DMS114 treated with DMSO at 0.1 percent for 48 hours (cell line): Measurements from ENCODE around the gene KCTD21.
"Not testable (repeated sequence)": the region's sequence is repeated elsewhere in the genome, so short reads cannot be mapped to it uniquely, and the experiment has no call there.

ENCODE experiments used
- DNase-seq: peaks from one replicate; lab custom pipeline; 2025; ENCODE audit not compliant: unreplicated experiment; lab: John Stamatoyannopoulos, UW

Gene KCTD21, protein sequence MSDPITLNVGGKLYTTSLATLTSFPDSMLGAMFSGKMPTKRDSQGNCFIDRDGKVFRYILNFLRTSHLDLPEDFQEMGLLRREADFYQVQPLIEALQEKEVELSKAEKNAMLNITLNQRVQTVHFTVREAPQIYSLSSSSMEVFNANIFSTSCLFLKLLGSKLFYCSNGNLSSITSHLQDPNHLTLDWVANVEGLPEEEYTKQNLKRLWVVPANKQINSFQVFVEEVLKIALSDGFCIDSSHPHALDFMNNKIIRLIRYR

DNA sequence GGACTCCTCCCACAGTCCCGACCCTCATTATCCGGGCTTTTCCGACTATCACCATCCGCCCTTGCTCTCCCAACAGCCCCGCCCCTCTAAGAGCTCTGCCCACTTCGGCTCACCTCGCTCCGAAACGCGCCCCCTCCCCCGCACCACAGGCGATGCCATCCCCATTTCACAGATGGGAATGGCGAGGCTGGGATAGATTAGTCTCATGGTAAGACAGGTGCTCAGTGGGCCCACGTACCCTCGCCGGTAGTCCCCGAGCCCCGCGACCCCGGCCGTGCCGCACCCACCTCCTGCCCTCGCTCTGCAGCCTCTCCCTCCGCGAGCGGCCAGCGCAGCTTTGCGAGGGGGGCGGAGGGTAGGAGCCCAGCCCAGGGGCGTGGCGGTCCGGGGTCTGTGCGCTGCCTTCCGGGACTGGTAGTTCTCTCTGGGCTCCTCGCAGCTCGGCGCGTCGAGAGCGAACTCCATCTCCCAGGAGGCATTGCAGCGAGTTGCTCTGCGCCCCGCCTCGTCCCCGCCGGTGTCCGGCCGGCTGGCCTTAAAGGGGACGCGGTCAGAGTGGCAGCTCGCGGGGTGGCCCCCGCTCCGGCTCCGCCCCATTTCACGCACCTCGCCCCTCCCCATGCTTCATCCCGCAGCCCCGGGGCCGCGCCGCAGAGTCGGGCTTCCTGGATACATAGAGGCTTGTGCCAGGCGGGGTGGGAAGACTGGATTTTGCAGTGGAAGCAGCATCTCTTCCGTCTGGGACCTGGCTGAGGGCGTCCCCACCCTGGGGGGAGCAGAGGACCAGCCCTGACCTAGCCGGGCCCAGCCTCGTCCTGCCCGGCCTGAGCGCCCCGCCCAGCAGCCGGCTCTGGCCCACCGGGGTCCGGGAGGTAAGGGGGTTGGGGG, at the start of gene KCTD21, which contains the start of gene USP35:
Gene KCTD21, minus strand, starts transcription at position 341 of the 888 bp plus-strand sequence. CDS start 14,072 bp downstream, outside the sequence.
Gene USP35, plus strand, starts transcription at position 634 of the 888 bp plus-strand sequence. CDS start 7,327 bp downstream, outside the sequence.
- peak; percentile 85 for DNase-seq

DNA sequence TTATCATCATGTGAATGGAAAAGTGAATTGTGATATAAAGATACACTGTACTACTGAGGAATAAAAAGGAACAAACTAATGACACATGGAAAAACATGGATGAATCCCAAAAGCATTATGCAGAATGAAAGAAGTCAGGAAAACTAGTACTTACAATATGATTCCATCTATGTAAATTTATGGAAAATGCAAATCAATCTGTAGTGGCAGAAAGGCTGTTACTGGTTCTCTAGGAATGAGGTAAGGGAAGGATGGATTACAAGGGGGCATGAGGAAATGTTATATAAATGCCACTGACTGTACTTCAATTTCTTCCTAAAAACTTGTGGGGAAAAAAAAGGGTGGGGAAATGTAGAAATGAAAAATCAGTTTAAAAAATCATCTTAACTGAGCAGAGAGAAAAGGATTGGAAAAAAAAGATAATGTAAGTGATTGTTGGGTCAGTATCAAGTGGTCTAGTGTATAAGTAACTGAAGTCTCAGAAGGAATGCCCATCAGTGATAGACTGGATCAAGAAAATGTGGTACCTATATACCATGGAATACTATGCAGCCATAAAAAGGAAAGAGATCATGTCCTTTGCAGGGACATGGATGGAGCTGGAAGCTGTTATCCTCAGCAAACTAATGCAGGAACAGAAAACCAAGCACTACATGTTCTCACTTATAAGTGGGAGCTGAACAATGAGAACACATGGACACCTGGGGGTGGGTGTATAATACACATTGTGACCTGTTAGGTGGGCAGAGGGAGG, 49.0 kb upstream of the KCTD21 start:
- DNase-seq = no peak

DNA sequence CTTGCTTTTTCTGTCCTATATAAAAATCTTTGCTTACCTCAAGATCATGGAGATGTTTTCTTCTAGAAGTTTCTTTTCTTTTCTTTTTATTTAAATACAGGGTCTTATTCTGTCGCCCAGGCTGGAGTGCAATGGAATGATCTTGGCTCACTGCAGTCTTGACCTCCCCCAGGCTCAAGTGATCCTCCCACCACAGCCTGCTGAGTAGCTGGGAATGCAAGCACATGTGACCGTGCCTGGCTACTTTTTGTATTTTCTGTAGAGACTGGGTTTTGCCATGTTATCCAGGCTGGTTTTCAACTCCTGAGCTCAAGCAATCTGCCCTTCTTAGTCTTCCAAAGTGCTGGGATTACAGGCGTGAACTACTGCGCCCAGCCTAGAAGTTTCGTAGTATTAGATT, 45.6 kb upstream of the KCTD21 start:
- no peak for DNase-seq

- DNase-seq = not testable (repeated sequence)
Observed at GRCh38 chr11:78233046-78233445, 44.6 kb upstream of the KCTD21 start.

DNA sequence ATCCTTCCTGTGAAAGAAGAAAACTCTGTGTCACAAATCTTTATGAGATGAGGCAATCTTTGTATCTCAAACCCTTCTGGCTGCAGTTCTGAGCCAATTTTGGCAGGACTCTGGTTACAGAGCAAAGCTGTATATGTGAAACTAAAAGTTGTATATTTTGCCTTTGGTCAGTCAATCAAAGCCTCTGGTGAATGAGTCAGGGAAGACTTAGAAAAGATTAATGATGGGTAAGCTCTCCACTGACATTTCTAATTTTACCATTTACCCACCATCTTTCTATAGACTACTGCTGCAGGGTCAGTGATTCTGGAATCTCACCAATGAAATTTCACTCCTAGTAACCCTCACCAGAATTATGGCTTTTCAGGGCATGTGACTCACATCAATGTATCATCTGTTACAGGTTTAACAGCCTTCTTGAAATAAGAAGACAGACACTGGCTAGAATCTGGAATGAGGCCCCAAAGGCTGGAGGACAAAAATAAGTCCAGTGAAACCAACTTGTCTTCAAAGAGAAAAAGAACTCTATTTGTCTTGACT, 43.6 kb upstream of the KCTD21 start:
- DNase-seq = no peak

DNA sequence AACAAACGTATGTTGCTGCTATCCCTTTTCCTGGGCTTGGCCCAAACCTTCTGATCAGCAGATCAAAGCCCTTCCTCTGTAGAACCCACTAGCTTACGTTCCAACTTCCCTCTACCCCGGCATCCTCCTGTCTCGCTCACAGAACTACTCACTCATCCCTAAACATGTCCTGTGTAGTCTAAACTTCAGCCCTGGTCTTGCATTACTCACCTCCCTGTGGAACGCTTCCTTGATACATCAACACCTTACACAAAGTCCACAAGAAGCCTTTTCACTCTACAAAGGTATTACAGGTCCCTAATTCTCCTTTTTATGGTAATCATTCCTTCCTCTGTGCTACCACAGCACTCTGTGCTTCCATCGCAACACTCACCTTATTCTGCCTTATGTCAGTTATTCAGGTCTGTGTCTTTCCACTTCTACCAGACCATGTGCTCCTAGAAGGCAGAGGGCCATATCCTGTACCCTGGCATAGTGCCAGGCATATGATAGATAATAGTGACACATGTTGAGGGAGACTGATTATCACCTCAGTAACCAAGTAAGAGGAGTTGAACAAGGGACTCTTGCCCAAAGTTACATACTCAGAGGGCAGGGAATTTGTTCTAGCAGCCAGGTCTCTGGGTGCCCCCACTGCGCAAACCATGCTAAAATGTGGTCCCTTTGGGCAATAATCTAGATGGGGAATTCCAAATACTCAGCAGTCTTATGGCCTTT, 41.9 kb upstream of the KCTD21 start:
- DNase-seq = no peak

GRCh38 chr11:78229106-78229505, 40.7 kb upstream of the KCTD21 start:
- DNase-seq = no peak

DNA sequence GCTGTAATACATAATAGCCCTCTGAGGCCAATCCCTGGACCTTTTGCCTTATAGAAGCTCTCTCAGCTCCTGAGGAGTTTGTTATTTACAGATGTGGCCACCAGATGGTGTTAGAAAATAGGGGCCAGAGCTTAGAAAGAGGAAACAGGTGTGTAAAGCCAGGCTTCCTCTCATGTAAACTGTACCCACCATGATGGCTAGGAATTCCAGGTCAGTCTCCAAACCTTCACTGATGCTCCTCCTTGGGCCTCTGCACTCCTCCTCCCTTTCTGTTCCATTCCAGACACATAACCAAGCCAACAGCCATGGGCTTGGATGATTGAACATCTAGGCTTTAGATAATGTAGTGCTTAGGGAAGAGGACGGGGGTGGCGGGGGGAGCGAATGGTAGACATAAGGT, 40.0 kb upstream of the KCTD21 start:
- DNase-seq = peak; percentile 10

DNA sequence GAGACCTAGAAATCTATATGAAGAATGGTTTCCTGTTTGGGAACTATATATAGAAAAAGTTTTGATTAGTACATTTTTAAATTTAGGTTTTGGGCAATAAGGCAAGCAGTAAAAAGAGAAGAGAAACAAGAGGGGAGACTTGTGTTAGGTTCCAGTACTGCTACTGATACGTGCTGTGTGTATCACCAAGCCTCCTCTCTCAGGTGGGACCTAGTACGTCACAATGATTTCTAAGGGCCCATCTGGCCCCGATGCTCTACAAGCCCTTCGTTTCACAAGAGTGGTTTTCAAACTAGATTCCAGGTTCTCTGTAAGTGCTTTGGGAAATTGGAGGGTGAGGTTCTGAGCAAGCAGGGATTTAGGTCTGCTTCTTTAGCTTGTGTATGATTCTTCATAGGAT, 39.5 kb upstream of the KCTD21 start:
- DNase-seq = no peak

GRCh38 chr11:78226684-78227680, 38.6 kb upstream of the KCTD21 start:
- no peak for DNase-seq

- DNase-seq = no peak
Observed at GRCh38 chr11:78224906-78225420, 36.5 kb upstream of the KCTD21 start.

- no peak for DNase-seq
Observed at GRCh38 chr11:78224506-78224905, 36.1 kb upstream of the KCTD21 start.

DNA sequence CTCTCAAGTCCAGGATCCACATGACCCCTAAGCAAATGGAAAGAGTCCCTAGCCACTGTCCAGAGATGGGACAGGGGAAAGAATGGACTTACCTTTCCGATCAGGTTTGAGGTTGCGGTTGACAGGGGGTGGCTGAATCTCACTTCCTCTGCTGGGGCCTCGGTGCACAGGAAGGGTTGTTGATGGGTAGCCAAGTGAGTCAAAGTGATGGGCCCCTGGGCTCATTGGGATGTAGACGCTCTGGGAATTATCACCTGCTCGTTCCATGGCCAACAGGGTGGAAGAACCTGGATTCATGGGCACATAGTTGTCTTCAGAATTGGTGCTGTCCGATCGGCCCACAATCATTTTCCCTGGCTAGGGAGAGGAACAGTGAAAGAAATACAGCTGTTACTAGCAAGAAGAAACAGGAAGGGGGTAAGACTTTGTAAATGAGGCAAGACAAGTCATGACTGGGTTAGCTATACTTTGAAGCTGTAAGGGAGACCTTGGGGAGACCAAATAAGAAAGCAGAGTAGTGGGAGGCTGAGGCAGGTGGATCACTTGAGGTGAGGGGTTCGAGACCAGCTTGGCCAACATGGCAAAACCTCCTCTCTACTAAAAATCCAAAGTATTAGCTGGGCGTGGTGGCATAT, 35.0 kb upstream of the KCTD21 start:
- no peak for DNase-seq

- DNase-seq = not testable (repeated sequence)
Observed at GRCh38 chr11:78222726-78223125, 34.3 kb upstream of the KCTD21 start.

- DNase-seq = no peak
Observed at GRCh38 chr11:78221396-78222315, 33.2 kb upstream of the KCTD21 start.

- DNase-seq = no peak
Observed at GRCh38 chr11:78220218-78221157, 32.1 kb upstream of the KCTD21 start.
